NCI-H345 treated with DMSO at 0.1 percent for 48 hours (cell line): ENCODE results near the gene PRR11.
A peak's percentile ranks its signal among the peaks of the same experiment; 100 is the strongest.
"Not testable (repeated sequence)": the region's sequence is repeated elsewhere in the genome, so short reads cannot be mapped to it uniquely, and the experiment has no call there.

Experiments used
- DNase-seq: peaks from one replicate; lab custom pipeline; 2025; ENCODE audit not compliant: unreplicated experiment; lab: John Stamatoyannopoulos, UW

Gene PRR11

GRCh38 chr17:59151591-59151990, 4.0 kb upstream of the PRR11 start:
- DNase-seq, result no peak

- no peak for DNase-seq
Measured at GRCh38 chr17:59152925-59153324, 2.6 kb upstream of the PRR11 start.

- peak; percentile 65 for DNase-seq
Measured at GRCh38 chr17:59154292-59154720, 1.2 kb upstream of the PRR11 start.

- DNase-seq, result peak; percentile 95
Measured at GRCh38 chr17:59154721-59155438, 666 bp upstream of the PRR11 start, which contains the start of gene SKA2. TSS of gene SKA2 (minus strand) at chr17:59155186. CDS start at chr17:59155163, 23 bp downstream.

- DNase-seq, result no peak
Measured at GRCh38 chr17:59160157-59161025, 4.8 kb downstream of the PRR11 start.

GRCh38 chr17:59161477-59161876, 5.9 kb downstream of the PRR11 start:
- no peak for DNase-seq

- no peak for DNase-seq
Measured at GRCh38 chr17:59165933-59166342, 10.4 kb downstream of the PRR11 start.

- no peak for DNase-seq
Measured at GRCh38 chr17:59167571-59168001, 12.0 kb downstream of the PRR11 start.

GRCh38 chr17:59172436-59173004, 17.0 kb downstream of the PRR11 start:
- no peak for DNase-seq

- no peak for DNase-seq
Measured at GRCh38 chr17:59174671-59175070, 19.1 kb downstream of the PRR11 start.

- no peak for DNase-seq
Measured at GRCh38 chr17:59175076-59175475, 19.5 kb downstream of the PRR11 start.

- DNase-seq, result no peak
Measured at GRCh38 chr17:59178266-59178985, 22.9 kb downstream of the PRR11 start.

- not testable (repeated sequence) for DNase-seq
Measured at GRCh38 chr17:59179601-59180000, 24.1 kb downstream of the PRR11 start.

- DNase-seq, result no peak
Measured at GRCh38 chr17:59180626-59181025, 25.1 kb downstream of the PRR11 start.

GRCh38 chr17:59181481-59181880, 25.9 kb downstream of the PRR11 start:
- DNase-seq, result no peak

GRCh38 chr17:59185997-59186396, 30.5 kb downstream of the PRR11 start:
- no peak for DNase-seq

- DNase-seq, result no peak
Measured at GRCh38 chr17:59186850-59187249, 31.3 kb downstream of the PRR11 start.

- DNase-seq, result no peak
Measured at GRCh38 chr17:59190806-59191205, 35.3 kb downstream of the PRR11 start.

- no peak for DNase-seq
Measured at GRCh38 chr17:59193336-59193862, 37.9 kb downstream of the PRR11 start.

- DNase-seq, result no peak
Measured at GRCh38 chr17:59199398-59199797, 43.9 kb downstream of the PRR11 start.

- DNase-seq, result no peak
Measured at GRCh38 chr17:59202320-59202719, 46.8 kb downstream of the PRR11 start.
